IMR-90 (cell line): ENCODE measurements around the gene SLCO3A1. TPM values are rescaled to one million over a fixed set of nuclear protein-coding genes. Genes with fewer than 3 reads are reported as not detected.

ENCODE experiments used
- ATAC-seq: fragments of 200-7000 bp; cut with Tn5 transposase; 2 replicates; pipeline ENCODE4 v1.9.1; 2020; ENCODE audit warnings: low read depth, mild to moderate bottlenecking, moderate library complexity
- BruUV-seq: library from RNA; stranded (reverse); fragments of 400-500 nt; replicated peaks from 2 replicates; lab custom pipeline; 2021; lab: Mats Ljungman, UMichigan
- CTCF ChIA-PET: fragments of 300-600 bp; formaldehyde crosslinking; extraction: SDS; loops from one replicate; lab custom pipeline; 2021; ENCODE audit warnings: antibody characterized with exemption; lab: Yijun Ruan, JAX
- POLR2A ChIA-PET: fragments of 300-600 bp; sonication (Branson Sonifier 250); formaldehyde crosslinking; loops from one replicate; lab custom pipeline; 2022; ENCODE audit warnings: antibody characterized with exemption; ENCODE audit not compliant: unreplicated experiment; lab: Charles Lee
- DNase-seq: peaks from one replicate; pipeline ENCODE4 v3.0.0; 2013
- H2AFZ ChIP-seq: replicated peaks from 2 replicates; pipeline ENCODE3; 2013; ENCODE audit warnings: low read length, mild to moderate bottlenecking; ENCODE audit not compliant: poor library complexity
- H2AK5ac ChIP-seq: 2 replicates; pipeline ENCODE4 v1.6.1; 2013; ENCODE audit warnings: low read depth, low read length, inconsistent platforms
- H2AK9ac ChIP-seq: replicated peaks from 2 replicates; pipeline ENCODE3; 2013; ENCODE audit warnings: mild to moderate bottlenecking, low read depth, low read length, moderate library complexity; ENCODE audit not compliant: poor library complexity
- H2BK120ac ChIP-seq: 2 replicates; pipeline ENCODE4 v1.6.1; 2013; ENCODE audit warnings: low read depth, low read length, inconsistent platforms
- H2BK15ac ChIP-seq: 3 replicates; pipeline ENCODE4 v1.6.1; 2013; ENCODE audit warnings: low read depth, low read length, inconsistent platforms
- H2BK20ac ChIP-seq: 2 replicates; pipeline ENCODE4 v1.6.1; 2013; ENCODE audit warnings: low read depth, mild to moderate bottlenecking, inconsistent platforms, low read length, moderate library complexity
- H2BK5ac ChIP-seq: 2 replicates; pipeline ENCODE4 v1.6.1; 2013; ENCODE audit warnings: mild to moderate bottlenecking, low read depth, low read length, inconsistent platforms; ENCODE audit not compliant: poor library complexity, severe bottlenecking
- H3K14ac ChIP-seq: replicated peaks from 2 replicates; pipeline ENCODE4 v1.6.1; 2013; ENCODE audit warnings: low read depth, low read length, inconsistent platforms
- H3K18ac ChIP-seq: 2 replicates; pipeline ENCODE4 v1.6.1; 2013; ENCODE audit warnings: low read depth, low read length, control low read depth
- H3K23ac ChIP-seq: 2 replicates; pipeline ENCODE4 v1.6.1; 2013; ENCODE audit warnings: low read depth, low read length, inconsistent platforms
- H3K27ac ChIP-seq: 2 replicates; pipeline ENCODE4 v1.5.1; 2013; ENCODE audit warnings: mild to moderate bottlenecking, control low read depth, low read length; ENCODE audit not compliant: insufficient read depth
- H3K27me3 ChIP-seq: 2 replicates; pipeline ENCODE4 v1.6.1; 2013; ENCODE audit warnings: low read length; ENCODE audit not compliant: control insufficient read depth, insufficient read depth
- H3K36me3 ChIP-seq: 2 replicates; pipeline ENCODE4 v1.6.1; 2013; ENCODE audit warnings: low read length, mixed read lengths; ENCODE audit not compliant: control insufficient read depth, insufficient read depth
- H3K4ac ChIP-seq: 2 replicates; pipeline ENCODE4 v1.6.1; 2013; ENCODE audit warnings: low read depth, low read length, inconsistent platforms
- H3K4me1 ChIP-seq: 2 replicates; pipeline ENCODE4 v1.6.1; 2013; ENCODE audit warnings: low read length, mixed read lengths; ENCODE audit not compliant: control insufficient read depth, insufficient read depth
- H3K4me2 ChIP-seq: 2 replicates; pipeline ENCODE4 v1.6.1; 2013; ENCODE audit warnings: low read depth, mild to moderate bottlenecking, control low read depth, low read length, moderate library complexity
- H3K4me3 ChIP-seq: 2 replicates; pipeline ENCODE4 v1.5.1; 2013; ENCODE audit warnings: low read depth, mild to moderate bottlenecking, control low read depth, low read length, moderate library complexity; ENCODE audit not compliant: insufficient read depth
- H3K56ac ChIP-seq: 2 replicates; pipeline ENCODE4 v1.6.1; 2013; ENCODE audit warnings: low read length, inconsistent platforms; ENCODE audit not compliant: insufficient read depth; ENCODE audit errors: extremely low read depth
- H3K79me1 ChIP-seq, 2 experiments: 2 replicates each; pipeline ENCODE4 v1.6.1; 2013; ENCODE audit warnings: low read length in 2 of 2, inconsistent platforms in 1 of 2, low read depth in 1 of 2
- H3K9ac ChIP-seq: 2 replicates; pipeline ENCODE4 v1.6.1; 2013; ENCODE audit warnings: low read depth, low read length, control low read depth
- H3K9me1 ChIP-seq: 2 replicates; pipeline ENCODE4 v1.6.1; 2013; ENCODE audit warnings: low read length, inconsistent platforms; ENCODE audit not compliant: insufficient read depth
- H3K9me3 ChIP-seq: 2 replicates; pipeline ENCODE4 v1.6.1; 2013; ENCODE audit warnings: low read length; ENCODE audit not compliant: control insufficient read depth, insufficient read depth
- H4K20me1 ChIP-seq: 2 replicates; pipeline ENCODE4 v1.6.1; 2013; ENCODE audit warnings: low read length, inconsistent platforms; ENCODE audit not compliant: insufficient read depth
- H4K5ac ChIP-seq: 2 replicates; pipeline ENCODE4 v1.6.1; 2013; ENCODE audit warnings: mild to moderate bottlenecking, low read depth, low read length, control low read depth
- H4K8ac ChIP-seq, 2 experiments: 2 replicates each; pipeline ENCODE4 v1.6.1; 2013; ENCODE audit warnings: low read depth in 2 of 2, low read length in 2 of 2, control low read depth in 1 of 2, inconsistent platforms in 1 of 2
- H4K91ac ChIP-seq: 2 replicates; pipeline ENCODE4 v1.6.1; 2013; ENCODE audit warnings: low read depth, low read length, inconsistent platforms; ENCODE audit not compliant: insufficient read depth
- BHLHE40 ChIP-seq: fragments of 150-350 bp; IDR thresholded peaks from 2 replicates; pipeline ENCODE4 v1.6.1; 2016; ENCODE audit warnings: mild to moderate bottlenecking, low read depth, low read length
- MXI1 ChIP-seq: IDR thresholded peaks from 2 replicates; pipeline ENCODE4 v1.6.1; 2012; ENCODE audit warnings: low read depth, mild to moderate bottlenecking, low read length, moderate library complexity, borderline replicate concordance
- NFE2L2 ChIP-seq: fragments of 150-350 bp; IDR thresholded peaks from 2 replicates; pipeline ENCODE4 v1.6.1; 2016; ENCODE audit warnings: low read depth, mild to moderate bottlenecking, low read length
- WGBS, 2 experiments: methylation state at CpG; one replicate each; pipeline versions ENCODE4 v1.1.5 to v1.1.7; 2013; ENCODE audit warnings: missing lambda C conversion rate in 2 of 2; ENCODE audit not compliant: insufficient read length in 1 of 2; ENCODE audit errors: extremely low coverage in 2 of 2; 5-methylcytosine and 5-hydroxymethylcytosine counted together
- dilution Hi-C: fragments of 300-500 bp; cut with HindIII; formaldehyde crosslinking; loops from one replicate; pipeline ENCODE4 v1.14.3; 2018; ENCODE audit warnings: low sequenced_read_pairs; ENCODE audit not compliant: unreplicated experiment
- in situ Hi-C: fragments of 300-500 bp; cut with MboI; formaldehyde crosslinking; loops from 3 replicates; pipeline ENCODE4 v1.14.3; 2019; ENCODE audit warnings: low sequenced_read_pairs, inconsistent platforms, mixed read lengths
- intact Hi-C: fragments of 100-400 bp; cut with micrococcal nuclease; formaldehyde crosslinking; loops from 2 replicates; pipeline ENCODE4 v1.10.0; 2022
- polyA plus RNA-seq, 3 experiments: library from polyadenylated mRNA; depleted of rRNA; stranded (reverse); fragments of >200 nt; gene quantifications; 2 replicates each; pipeline ENCODE4 v1.2.3, GENCODE V29; 2012; ENCODE audit warnings: low replicate concordance in 1 of 3
- total RNA-seq: library from RNA; depleted of rRNA; stranded (reverse); fragments of >200 nt; gene quantifications from 2 replicates; pipeline ENCODE4 v1.2.3, GENCODE V29; 2012

Gene SLCO3A1
- total and polyA plus RNA-seq, 2 of the 4 experiments (the other 2 are of a cell fraction) = 4.7 to 8.1 TPM

- Histone ChIP-seq H3K36me3 (no peaks in the 10 kb centered on the region; the same call in 1 of the 2 replicates), H3K14ac (no peak overlapping the region), H2BK15ac (no peak overlapping the region), H3K27ac (no peak overlapping the region), H3K4ac (no peak overlapping the region), H2AFZ (peak overlapping the region; percentile 23), H3K23ac (no peak overlapping the region), H3K9me1 (no peaks in the 10 kb centered on the region), H2BK5ac (no peak overlapping the region), H3K79me1 (no peaks in the 10 kb centered on the region), H2BK20ac (no peak overlapping the region), H2BK120ac (no peak overlapping the region), H3K4me3 (no peak overlapping the region), H2AK5ac (no peak overlapping the region), H4K8ac (no peak overlapping the region), H4K20me1 (no peaks in the 10 kb centered on the region), H3K27me3 (no peaks in the 10 kb centered on the region), H3K18ac (no peak overlapping the region), H3K9ac (no peak overlapping the region), H3K9me3 (no peaks in the 10 kb centered on the region), H3K56ac (no peak overlapping the region), H4K91ac (no peak overlapping the region), H4K5ac (no peak overlapping the region), H3K4me1 (0 out of 2 replicates have a peak, but pooled peaks cover 2% of the 10 kb centered on the region), H2AK9ac (no peak overlapping the region), H3K4me2 (no peak overlapping the region)
- no TSS peak for BruUV-seq
- POLR2A ChIA-PET = no interaction called here
- WGBS, 2 experiments = 70% methylated on average over 6 of the region's 14 CpGs; no CpG with 5 or more reads in 1 of the 2 experiments
- ATAC-seq (no peak), DNase-seq (no peak)
- no peak for TF ChIP-seq BHLHE40
- TF ChIP-seq MXI1 = no peak
- TF ChIP-seq NFE2L2 = no peak
- intact Hi-C loops (no loop called here), dilution Hi-C loops (no loop called here), in situ Hi-C loops (no loop called here)
- CTCF ChIA-PET = interaction anchor here (0.6 to 0.7 kb wide), 2 partner anchors 204 to 568 kb away, joined by 3 read pairs; no protein-coding TSS in a partner anchor
Observed at GRCh38 chr15:92146511-92147150, 293.1 kb downstream of the SLCO3A1 start.
